RKO (cell line): ENCODE results near the gene AMPD3.
A peak's percentile ranks its signal among the peaks of the same experiment; 100 is the strongest.

Experiments
- DNase-seq: peaks from one replicate; pipeline ENCODE4 v3.0.0-alpha.2; 2016; ENCODE audit warnings: low spot score

Gene AMPD3

DNA sequence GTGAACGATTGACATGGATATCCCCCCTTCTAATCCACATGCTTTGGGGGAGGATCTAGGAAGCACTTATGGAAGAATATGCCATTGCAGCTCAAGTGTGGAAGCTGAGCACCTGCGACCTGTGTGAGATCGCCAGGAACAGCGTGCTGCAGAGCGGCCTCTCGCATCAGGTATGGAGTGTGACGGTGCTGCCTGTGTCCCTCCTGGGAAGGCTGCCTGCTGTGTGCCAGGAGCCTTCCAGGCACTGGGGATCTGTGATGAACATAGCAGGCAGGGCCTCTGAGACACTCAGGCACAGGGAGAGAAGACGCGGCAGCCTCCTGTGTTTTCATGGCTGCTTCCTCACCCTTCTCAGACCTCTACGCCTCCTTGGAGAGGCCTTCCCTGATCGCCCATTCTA lies 49.4 kb downstream of the AMPD3 start:
- DNase-seq, result no peak

DNA sequence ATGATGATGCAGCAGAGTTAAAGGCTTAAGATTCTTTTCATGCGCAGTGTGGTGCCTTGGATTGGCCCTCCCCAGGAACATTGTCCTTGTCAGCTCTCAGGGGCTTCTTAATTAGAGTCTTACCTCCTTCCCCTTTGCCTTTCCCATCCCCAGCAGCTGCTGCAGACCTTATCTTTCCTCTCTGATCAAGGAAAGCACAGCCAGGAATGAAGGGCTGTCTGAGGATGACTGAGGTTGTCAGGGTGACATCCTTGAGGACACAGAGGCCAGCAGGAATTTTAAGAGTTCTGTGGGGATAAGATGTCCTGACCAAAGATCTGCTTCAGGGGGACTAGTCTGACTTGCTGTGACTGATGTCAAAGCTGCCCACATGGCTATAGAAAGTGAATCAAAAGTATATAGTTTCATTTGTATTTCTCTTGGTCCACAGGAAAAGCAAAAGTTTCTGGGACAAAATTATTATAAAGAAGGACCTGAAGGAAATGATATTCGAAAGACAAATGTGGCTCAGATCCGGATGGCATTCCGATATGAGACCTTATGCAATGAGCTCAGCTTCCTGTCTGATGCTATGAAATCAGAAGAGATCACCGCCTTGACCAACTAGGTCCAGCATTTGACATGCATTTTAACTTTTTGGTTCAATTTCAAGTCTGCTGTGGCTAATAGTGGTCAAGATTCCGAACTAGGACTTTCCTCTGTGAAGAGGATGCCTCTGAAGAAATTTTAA lies 50.4 kb downstream of the AMPD3 start:
- DNase-seq, result no peak

DNA sequence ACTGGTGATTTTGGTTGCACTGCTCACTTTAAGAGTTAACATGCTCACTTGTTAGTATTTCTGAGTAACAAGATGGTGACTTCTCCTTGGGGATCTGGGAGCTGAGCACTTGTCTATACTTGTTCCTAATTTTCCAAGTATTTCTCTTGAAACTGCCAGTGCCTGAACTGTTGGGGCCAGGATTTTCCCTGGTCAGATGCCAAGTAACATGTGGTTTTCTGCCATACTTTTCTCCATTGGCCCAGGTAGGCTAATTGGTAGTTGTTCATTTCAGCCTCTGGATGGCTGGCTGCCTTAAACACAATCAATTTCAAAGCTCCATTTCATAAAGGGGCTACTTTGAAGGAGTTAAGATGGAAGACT lies 50.9 kb downstream of the AMPD3 start:
- DNase-seq, result no peak

DNA sequence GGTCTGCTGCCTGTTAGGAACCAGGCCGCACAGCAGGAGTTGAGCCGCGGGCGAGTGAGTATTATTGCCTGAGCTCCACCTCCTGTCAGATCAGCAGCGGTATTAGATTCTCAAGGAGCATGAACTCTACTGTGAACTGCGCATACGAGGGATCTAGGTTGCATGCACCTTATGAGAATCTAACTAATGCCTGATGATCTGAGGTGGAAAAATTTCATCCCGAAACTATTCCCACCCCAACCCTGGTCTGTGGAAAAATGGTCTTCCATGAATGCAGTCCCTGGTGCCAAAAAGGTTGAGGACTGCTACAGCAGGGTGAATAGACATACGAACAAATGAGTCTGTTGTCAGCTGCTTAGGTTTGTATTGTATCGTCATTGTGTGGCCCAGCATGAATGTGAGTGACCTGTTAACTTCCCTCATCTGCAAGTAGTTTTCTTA lies 56.1 kb downstream of the AMPD3 start:
- DNase-seq, result no peak

DNA sequence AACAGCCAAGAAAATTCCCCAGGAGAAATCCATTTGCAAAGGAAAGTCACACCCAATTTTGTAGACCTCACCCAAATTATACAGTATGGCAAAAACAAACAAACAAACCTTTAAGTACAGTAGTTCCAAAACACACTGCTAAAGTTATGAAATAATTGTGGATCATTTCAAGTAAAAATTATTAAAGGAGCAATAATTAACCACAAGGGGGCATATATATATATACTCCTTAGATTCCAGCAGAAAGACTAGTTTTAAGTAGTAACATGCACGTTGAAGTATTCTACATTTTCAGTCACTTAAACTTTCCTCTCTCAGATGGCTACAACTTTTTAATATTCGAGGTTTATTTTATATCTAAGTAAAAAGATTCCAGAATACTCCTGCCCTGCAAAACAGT lies 59.1 kb downstream of the AMPD3 start:
- DNase-seq, result peak; percentile 54

DNA sequence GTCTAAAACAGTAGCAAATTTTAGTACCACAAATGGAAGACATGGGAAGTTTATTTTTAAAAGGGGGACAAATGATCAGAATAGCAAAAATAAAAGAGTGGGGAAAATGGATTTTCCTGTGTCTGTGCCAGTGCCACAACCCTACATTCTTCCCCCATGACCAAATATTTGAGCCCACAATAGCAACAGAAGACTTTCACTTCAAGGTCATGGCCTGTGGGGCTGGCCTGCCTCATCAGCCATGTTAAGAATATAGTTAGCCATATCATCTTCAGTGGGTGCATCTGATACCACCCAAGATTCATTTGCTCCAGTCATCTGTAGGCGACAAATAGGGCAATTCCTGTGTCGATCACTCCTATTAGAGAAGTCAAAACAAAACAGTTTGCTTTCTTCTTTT lies 59.6 kb downstream of the AMPD3 start:
- DNase-seq, result no peak

DNA sequence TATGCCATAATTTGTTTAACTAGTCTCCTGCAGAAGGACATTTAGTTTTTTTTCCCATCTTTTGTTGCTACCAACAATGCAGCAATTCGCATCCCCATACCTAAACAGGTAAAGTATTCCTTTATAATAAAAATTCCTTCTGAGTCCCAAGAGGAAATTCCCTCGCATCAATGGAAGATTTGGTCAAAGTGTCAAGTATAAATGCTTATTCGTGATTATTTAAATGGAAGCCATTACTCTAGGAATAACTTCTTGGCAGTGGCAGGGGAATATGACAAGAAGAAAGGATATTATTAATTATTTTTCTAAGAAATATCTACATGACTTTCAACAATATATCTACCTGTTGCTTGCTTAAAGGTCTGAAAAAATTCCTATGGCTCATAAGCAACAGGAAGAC lies 60.4 kb downstream of the AMPD3 start:
- no peak for DNase-seq

DNA sequence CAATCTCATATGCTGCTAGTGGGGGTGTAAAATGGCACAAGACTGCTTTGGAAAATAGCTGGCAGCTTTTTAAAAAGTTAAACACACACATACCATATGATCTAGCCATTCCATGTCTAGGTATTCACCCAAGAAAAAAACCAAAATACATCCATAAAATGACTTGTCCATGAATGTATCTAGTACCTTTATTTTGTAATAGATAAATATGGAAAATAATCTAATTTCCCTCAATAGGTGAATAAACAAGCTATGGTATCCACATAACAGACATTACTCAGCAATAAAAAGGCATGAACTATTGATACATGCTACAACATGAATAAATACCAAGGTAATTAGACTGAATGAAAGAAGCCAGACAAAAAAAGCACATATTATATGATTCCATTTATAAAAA lies 63.1 kb downstream of the AMPD3 start:
- no peak for DNase-seq

DNA sequence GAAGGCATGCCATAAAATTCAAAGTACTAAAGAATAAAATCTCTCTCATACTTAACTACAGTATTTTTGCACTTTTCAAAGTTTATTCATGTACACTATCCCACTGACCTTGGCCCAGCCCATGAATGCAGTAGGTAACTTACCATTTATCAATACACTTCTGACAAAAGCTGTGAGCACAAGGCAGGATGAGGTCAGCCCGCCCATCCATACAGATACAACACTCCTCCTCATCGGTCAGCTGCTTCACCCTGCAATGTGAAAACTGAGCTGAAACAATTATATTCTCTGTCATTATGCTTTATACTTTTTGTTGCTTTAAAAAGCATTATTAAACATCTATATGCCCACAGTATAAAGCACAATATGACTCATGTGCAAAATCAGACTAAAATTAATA lies 63.8 kb downstream of the AMPD3 start:
- no peak for DNase-seq

DNA sequence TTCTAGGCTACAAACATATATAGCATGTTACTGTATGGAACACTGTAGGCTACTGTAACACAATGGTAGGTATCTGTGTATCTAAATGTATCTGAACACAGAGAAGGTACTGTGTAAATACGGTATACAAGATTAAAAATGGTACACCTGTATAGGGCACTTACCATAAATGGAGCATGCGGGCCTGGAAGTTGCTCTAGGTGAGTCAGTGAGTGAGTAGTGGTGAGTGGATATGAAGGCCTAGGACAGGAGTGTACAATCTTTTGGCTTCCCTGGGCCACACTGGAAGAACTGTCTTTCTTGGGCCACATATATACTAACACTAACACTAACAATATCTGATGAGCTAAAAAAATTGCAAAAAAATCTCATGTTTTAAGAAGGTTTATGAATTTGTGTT lies 64.6 kb downstream of the AMPD3 start:
- DNase-seq, result peak; percentile 11

DNA sequence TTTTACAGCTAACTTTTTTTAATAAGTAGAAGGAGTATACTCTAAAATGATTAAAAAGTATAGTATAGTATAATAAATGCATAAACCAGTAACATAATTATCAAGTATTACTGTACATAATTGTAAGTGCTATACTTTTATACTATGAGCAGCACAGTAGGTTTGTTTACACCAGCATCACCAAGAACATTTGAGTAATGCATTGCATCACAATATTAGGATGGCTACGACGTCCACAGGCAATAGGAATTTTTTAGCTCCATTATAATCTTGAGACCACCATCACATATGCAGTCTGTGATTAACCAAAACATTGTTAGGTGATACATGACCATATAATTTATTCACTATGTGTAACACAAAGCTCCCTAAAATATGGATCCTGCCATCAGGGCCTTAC lies 65.5 kb downstream of the AMPD3 start:
- no peak for DNase-seq

DNA sequence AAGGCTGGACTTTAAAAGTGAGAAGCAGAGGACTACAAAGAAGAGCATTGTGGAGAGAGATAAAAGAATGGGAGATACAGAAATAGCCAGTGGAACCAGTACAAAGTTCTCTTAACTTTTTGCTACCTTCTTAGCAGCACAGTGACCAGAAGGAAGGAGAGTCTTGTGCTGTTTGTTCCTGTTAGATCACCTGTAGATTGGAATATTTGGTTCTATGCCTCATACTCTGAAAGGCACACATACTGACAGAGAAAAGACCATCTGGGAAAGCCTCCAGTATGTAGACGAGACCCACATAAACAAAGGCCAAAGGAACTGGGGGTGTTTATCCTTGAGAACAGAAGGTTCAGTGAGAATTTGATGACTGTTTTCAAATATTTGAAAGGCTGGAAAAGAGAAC lies 67.2 kb downstream of the AMPD3 start:
- DNase-seq, result no peak

DNA sequence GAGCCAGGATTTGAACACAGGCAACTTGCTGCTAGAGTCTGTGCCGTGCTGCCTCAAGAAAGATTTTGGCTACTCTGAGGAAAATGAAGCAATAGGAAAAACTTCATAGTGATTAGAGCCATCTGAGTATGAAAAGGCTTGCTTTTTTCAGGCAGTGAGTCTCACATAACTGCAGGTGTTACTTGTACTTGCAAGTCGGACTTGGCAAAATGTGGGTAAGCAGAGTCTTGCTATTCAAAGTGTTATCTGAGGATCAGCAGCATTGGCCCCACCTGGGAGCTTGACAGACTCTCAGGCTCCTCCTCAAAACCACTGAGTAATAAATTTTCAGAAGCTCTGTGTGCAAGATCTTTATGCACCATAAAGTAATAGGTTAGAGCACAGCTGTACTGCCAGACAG lies 67.9 kb downstream of the AMPD3 start:
- DNase-seq, result no peak

DNA sequence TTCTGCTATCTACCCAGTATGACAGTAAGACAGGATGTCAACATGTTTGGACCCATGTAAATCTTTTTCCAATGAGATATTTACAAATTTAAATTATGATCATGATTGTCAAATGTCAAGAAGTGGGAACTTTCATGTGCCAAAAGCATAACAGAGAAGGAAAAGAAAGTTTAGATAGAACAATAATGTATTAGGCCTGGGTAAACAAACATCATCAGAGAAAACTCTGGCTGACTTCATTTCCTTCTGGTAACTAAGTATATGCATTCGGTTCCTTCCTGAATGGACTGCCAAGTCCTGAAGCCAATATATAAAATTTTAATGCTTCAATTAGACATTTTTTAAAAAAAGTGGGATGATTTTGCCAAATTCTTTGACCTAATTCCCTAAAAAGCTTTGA lies 69.4 kb downstream of the AMPD3 start:
- DNase-seq, result no peak

DNA sequence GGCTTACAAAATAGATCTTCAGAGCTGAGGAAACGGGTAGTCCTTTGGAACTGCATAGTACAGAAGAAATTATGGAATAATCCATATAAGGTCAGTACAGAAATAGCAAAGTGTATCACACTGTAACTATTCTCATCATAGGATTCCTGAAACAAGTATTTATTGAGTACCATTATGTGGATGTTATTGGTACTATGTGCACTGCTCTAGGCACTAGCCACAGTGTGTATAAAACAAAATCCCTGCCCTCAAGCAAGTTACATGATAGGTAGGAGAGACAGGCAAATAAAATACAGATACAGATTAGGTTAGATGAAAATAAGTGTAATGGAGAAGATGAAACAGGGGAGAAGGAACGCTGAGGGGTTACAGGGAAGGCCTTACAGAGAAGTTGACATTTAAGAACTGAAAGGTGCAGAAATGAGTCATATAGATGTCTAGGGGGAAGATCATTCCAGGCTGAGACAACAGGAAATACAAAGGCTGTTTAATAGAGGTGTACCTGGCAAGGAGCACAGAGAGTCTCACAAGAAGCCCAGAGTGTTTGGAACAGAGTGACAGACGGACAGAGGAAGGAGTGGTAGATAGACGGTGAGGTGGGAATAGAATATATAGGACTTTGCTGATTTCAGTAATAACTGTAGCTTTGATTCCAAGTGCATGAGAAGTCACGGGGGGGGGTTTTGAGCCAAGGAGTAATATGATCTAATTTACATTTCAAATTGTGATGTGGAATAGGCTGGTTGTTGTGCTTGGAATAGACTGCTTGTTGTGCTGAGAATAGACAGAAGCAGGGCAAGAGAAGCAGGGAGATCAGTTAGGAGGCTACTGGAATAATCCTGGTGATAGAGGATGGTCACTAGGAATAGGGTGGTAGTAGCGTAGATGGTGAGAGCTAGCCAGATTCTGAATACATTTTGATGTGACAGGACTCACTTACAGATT lies 72.2 kb downstream of the AMPD3 start:
- no peak for DNase-seq

DNA sequence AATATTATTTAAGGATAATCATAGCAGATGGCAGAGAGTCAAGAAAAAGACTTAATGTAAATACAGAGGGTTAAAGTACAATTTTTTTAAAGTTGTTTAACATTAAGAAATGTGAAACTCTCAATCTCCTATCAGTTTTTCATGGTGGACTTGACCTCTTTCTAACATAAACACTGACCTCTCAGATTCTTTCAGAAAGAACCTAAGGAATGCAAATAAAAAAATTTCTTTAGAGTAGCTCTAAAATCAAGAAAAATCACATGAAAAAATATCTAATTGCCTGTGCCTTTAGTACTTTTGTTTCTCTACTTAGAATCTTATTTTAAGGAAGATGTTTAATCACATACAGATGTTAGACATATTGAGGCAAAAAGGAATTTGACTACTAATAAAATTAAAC lies 73.1 kb downstream of the AMPD3 start:
- DNase-seq, result no peak

DNA sequence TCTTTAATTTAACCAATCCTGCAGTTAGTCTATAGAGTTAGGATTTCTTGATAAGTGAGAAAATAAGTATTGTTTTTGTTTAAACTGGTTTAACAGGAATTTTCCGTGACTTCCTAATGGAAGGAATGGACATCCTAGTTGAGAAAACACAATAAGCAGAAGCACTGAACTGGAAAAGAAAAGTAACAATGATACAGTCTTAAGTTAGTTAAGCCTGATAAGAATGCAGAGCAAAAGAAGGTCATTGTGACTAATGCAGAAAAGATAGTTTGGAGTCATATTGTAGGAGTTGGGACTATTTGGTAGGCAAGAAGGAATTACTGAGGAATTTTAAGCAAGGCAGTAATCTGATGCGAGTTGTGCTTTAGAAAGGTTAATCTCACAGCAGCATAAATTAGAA lies 74.2 kb downstream of the AMPD3 start:
- DNase-seq, result no peak

DNA sequence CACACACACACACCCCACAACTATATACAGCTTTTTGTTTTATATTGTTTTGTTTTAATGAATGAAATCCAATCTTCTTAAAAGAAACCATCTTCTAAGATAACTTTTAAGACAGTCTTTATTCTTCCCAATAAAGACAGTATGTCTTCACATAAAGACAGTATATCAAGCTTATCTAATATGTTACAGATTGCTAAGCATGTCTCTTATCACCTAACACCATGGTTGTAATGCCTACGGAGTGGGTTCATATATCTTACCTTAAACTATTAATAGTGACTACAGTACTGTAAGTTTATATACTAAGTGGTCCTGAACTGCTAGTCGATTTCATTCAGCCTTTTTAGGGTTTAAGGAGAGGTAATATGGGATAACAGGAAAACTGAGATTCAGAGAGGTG lies 77.5 kb downstream of the AMPD3 start:
- DNase-seq, result no peak

DNA sequence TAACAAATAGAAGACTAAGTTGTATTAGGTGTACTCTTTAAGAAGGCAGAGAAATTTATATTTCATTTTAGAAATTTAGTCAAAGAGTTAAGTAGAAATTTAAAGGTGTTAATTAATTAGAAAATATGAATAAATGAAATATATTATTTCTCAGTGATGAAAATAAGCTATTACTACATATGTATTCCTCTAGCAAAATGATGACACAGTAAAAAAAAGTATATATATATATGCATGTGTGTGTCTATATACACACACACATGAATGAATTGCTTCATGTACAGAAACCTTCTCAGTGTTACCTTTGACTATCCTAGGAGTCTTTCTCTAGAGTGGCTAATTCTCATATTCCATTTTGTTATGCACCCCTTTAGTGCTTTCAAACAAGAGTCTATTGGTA lies 78.3 kb downstream of the AMPD3 start:
- DNase-seq, result no peak

DNA sequence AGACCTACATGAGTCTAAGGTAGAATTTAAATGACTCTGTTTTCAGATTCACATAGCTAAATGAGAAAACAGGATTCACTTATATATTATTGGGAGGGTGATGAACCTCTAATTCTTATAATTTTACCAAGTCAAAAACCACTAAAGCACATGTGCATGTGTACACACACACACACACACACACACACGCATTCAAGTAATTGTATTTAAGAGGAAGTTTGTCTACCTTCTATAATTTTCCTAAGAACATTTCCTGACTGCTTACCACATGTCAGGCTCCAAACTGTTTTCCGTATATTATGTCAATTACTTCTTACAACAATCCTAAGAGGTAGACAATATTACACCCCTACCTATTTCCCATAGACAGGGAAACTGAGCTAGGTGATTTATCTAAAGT lies 79.3 kb downstream of the AMPD3 start:
- DNase-seq, result no peak

DNA sequence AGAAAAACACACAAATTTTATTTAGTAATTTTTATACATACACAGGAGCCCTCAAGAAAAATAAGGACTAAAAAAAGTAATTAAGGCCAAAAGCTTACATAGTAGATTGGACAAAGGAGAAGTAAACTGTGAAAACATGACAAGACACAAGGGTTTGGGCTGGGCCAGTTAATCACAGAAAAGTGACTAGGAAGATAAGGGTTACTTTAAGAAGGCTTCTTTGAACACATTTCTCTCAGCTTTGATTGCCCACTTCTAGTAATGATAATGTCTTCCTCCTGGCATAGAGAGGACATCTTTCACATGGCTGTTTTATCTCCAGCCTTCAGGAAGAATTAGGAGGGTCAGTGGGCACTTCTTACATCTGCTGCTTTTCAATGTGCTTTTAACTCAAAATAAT lies 82.5 kb downstream of the AMPD3 start:
- no peak for DNase-seq

DNA sequence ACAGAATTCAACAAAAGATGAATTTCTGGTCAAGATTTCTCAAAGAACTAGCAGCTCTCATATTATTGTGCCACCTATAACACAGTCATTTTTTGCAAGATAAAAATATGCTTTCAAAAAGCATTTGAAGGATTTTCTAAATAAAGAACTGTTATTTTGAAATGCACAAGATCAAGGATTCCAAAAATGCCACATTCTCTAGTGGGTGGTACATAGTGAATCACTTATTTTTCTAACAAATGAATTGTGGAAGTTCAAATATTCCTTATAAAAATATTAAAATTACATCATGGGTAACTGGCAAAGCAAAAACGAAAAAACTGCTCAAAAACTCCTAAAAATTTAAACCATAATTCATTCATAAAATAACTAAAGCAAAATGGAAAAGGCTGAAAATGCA lies 83.9 kb downstream of the AMPD3 start:
- no peak for DNase-seq

DNA sequence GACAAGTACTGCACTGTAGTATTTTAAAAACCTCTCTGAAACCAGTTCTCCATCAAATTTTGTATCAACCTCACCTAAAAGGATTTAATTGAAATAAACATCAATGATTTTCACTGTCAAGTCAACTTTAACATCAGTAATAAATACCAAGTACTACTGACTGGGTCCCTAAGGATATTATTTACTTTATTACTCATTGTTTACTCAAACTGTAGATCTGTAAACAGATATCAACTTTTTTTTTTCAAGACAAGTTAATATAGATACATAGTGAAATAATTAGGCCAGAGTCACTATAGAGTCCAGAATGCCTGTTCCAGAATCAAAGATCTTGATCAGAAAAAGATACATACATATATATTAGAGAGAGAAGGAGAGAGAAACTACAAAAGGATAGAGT lies 84.3 kb downstream of the AMPD3 start:
- peak; percentile 10 for DNase-seq

DNA sequence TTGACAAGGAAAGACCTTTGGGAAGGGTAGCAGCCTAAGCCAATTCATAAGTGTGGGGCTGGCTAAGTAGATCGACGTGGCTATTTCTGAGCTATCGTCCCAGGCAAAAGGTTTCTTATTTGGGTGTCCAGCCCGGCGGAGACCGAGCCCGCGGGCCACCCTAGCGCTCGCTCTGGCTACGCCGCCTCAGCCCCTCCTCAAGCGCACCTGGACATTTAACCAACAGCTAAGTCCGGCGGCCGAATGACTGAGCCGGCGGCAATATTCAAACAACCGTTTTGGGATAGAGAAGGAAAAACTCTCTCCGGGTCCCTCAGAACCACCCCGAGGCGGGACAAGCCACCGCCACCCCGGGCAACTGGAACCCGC lies 85.5 kb downstream of the AMPD3 start:
- DNase-seq, result peak; percentile 41
